K562 (cell line): ENCODE data around the gene GDF11. TPM values are rescaled to one million over a fixed set of nuclear protein-coding genes. Genes with fewer than 3 reads are reported as not detected.

Experiments
- ATF6 ChIP-seq: sonication (generic); formaldehyde crosslinking; IDR thresholded peaks from 2 replicates; pipeline ENCODE4 v1.4.0; 2020; ENCODE audit warnings: mild to moderate bottlenecking, missing genetic modification reagents
- CBX1 ChIP-seq: sonication (generic); IDR thresholded peaks from 2 replicates; pipeline ENCODE4 v1.6.1; 2016; ENCODE audit warnings: antibody characterized with exemption, low read depth, mild to moderate bottlenecking
- E2F6 ChIP-seq, 2 experiments: IDR thresholded peaks; 2 replicates each; pipeline ENCODE4 v1.6.1; 2011; ENCODE audit warnings: borderline replicate concordance in 1 of 2, control low read depth in 1 of 2, low read depth in 1 of 2, low read length in 1 of 2, mild to moderate bottlenecking in 1 of 2, mixed read lengths in 1 of 2, moderate library complexity in 1 of 2; ENCODE audit not compliant: insufficient read depth in 1 of 2, insufficient read length in 1 of 2, poor library complexity in 1 of 2, severe bottlenecking in 1 of 2; ENCODE audit errors: extremely low read depth in 1 of 2
- KDM5B ChIP-seq: fragments of 200-600 bp; sonication (generic); IDR thresholded peaks from 2 replicates; pipeline ENCODE4 v1.6.1; 2012; ENCODE audit warnings: low read depth, mild to moderate bottlenecking, moderate library complexity, low read length, control low read depth, inconsistent platforms; ENCODE audit not compliant: insufficient replicate concordance
- L3MBTL2 ChIP-seq: fragments of 450-650 bp; IDR thresholded peaks from 2 replicates; pipeline ENCODE4 v1.6.1; 2016; ENCODE audit warnings: mild to moderate bottlenecking, moderate library complexity
- NRF1 ChIP-seq, 2 experiments: fragments of 450-650 bp; IDR thresholded peaks in 1 of 2; conservative IDR thresholded peaks in 1 of 2; 2 replicates each; pipeline ENCODE4 v1.6.1; 2014; ENCODE audit warnings: mild to moderate bottlenecking in 2 of 2
- POLR2AphosphoS2 ChIP-seq: IDR thresholded peaks from 2 replicates; pipeline ENCODE4 v1.6.1; 2012; ENCODE audit warnings: low read length, improper control_type of control experiment
- POLR2G ChIP-seq: fragments of 200-400 bp; formaldehyde crosslinking; IDR thresholded peaks from 2 replicates; pipeline ENCODE4 v1.6.1; 2017; ENCODE audit warnings: low read depth, mild to moderate bottlenecking, antibody characterized with exemption, low read length, moderate library complexity
- PRPF4 ChIP-seq: fragments of 200-400 bp; formaldehyde crosslinking; IDR thresholded peaks from one replicate; pipeline ENCODE4 v1.6.1; 2017; ENCODE audit warnings: low read length, low read depth, mild to moderate bottlenecking; ENCODE audit not compliant: insufficient read depth, poor library complexity, severe bottlenecking
- SMAD2 ChIP-seq: fragments of 150-350 bp; IDR thresholded peaks from 2 replicates; pipeline ENCODE4 v1.6.1; 2014; ENCODE audit warnings: low read depth, mild to moderate bottlenecking, low read length
- SMC3 ChIP-seq: conservative IDR thresholded peaks from 2 replicates; pipeline ENCODE4 v1.6.1; 2011; ENCODE audit warnings: low read depth, low read length, improper control_type of control experiment; ENCODE audit not compliant: insufficient read depth
- UBTF ChIP-seq, 2 experiments: IDR thresholded peaks; 2 replicates each; pipeline ENCODE4 v1.6.1; 2012; ENCODE audit warnings: improper control_type of control experiment in 2 of 2, low read depth in 2 of 2, low read length in 2 of 2, borderline replicate concordance in 1 of 2
- ZBTB43 ChIP-seq: sonication (generic); formaldehyde crosslinking; IDR thresholded peaks from 2 replicates; pipeline ENCODE4 v1.8.0; 2023; ENCODE audit warnings: mild to moderate bottlenecking, missing genetic modification reagents
- ZNF280B ChIP-seq: fragments of 250-450 bp; sonication (Bioruptor Pico); IDR thresholded peaks from 2 replicates; pipeline ENCODE4 v1.5.1; 2021; ENCODE audit warnings: mild to moderate bottlenecking
- ZNF707 ChIP-seq: fragments of 250-450 bp; sonication (Bioruptor Pico); conservative IDR thresholded peaks from 2 replicates; pipeline ENCODE4 v1.8.0; 2022; ENCODE audit warnings: inconsistent platforms, mild to moderate bottlenecking, moderate library complexity
- polyA plus RNA-seq, 8 experiments: library from polyadenylated mRNA; depleted of rRNA in 4 of 8; stranded (reverse) in 5 of 8; unstranded in 3 of 8; fragments of >200 nt; fragmentation: Nextera tagmentation in 2 of 8; fragmentation: Illumina TruSeq in 1 of 8; extraction: Ambion mirVana in 2 of 8; extraction: Trizol in 1 of 8; gene quantifications; 2 replicates each; pipeline versions ENCODE4 v1.2.1 to v1.2.3, GENCODE V29; 2011 to 2014; ENCODE audit warnings: inconsistent platforms in 1 of 8, missing spikeins in 1 of 8
- total RNA-seq, 7 experiments: library from RNA; depleted of rRNA in 6 of 7; stranded (reverse); fragments of >200 nt in 6 of 7; fragmentation: Illumina TruSeq in 2 of 7; extraction: Trizol in 2 of 7; gene quantifications; 2 replicates each; pipeline versions ENCODE4 v1.2.1 to v1.2.3, GENCODE V29; 2011 to 2021; ENCODE audit warnings: low replicate concordance in 1 of 7

GDF11 gene
- total and polyA plus RNA-seq, 9 of the 15 experiments (the other 6 are each of a cell fraction or from before 2014, with no cell fraction given): 1.4 to 15.7 (median 4.8) TPM

GRCh38 chr12:55743406-55744339 lies 751 bp downstream of the GDF11 start (continued):
- TF ChIP-seq UBTF (IDR thresholded peaks at IDR 0.05; ENCODE audit: borderline replicate concordance in 1 of 2, low read depth in 2 of 2, low read length in 2 of 2) (peak in 1 of 2 experiments; percentile 52; a peak in 1 of 4 replicates), L3MBTL2 (peak; percentile 41; the same call in 1 of the 2 replicates), SMAD2 (no peak), ZNF280B (CRISPR knock-in tag) (no peak), ZBTB43 (0 out of 2 replicates have a peak, but pooled peaks have one; percentile 65), KDM5B (peak; percentile 51), NRF1 (conservative IDR thresholded peaks at IDR 0.05 in 1 of 2, IDR thresholded peaks at IDR 0.05 in 1 of 2) (peak; percentile 63 to 71), PRPF4 (no peak), POLR2AphosphoS2 (no peak), SMC3 (0 out of 2 replicates have a peak, but pooled peaks have one; percentile 3), ZNF707 (CRISPR knock-in tag) (no peak), ATF6 (no peak), E2F6 (IDR thresholded peaks at IDR 0.05; ENCODE audit: borderline replicate concordance in 1 of 2, extremely low read depth in 1 of 2, insufficient read depth in 1 of 2, insufficient read length in 1 of 2, low read depth in 1 of 2, low read length in 1 of 2, poor library complexity in 1 of 2, severe bottlenecking in 1 of 2) (peak; percentile 19 to 46), POLR2G (peak; percentile 80), CBX1 (peak; percentile 58; the same call in 1 of the 2 replicates)
